Measurements from ENCODE around the gene TMEM72. TPM values are rescaled to one million over a fixed set of nuclear protein-coding genes. Genes with fewer than 3 reads are reported as not detected.

The TMEM72 gene
- total and polyA plus RNA-seq, 8 donors, result 1.2 to 7.7 (median 2.4) TPM

DNA sequence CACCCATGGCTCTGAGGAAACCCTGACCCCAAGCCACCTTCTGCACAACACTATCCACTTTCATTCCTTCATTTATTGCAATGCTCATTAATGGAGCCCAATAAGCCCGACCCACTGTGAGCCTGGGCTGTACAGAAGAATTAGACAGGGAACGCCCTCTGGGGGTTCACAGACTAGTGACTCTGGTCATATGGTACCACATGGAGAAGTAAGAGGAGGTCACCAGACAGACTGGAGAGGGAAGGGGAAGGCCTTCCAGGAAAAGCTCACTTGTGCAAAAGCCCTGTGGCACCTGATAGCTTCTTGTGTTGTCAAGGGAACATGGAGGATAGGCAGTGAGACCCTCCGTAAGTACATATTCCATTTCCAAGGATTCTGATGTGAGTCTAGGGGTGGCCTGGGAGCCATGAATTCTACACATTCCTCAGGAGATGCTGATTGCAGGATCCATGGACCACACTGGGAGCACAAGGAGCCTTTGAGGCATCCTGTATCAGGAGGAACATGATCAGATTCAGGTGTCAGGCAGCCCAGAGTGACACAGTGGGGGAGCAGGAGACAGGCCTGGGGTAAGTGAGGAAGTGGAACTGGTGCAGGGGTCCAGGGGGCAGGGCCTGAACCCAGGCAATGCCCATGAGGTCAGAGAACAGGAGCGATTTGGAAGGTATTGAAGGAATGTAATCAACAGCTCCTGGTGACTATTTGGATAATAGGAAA is 19.9 kb downstream of the TMEM72 start:
- no peak for ATAC-seq
- TF ChIP-seq, protein P1, sequence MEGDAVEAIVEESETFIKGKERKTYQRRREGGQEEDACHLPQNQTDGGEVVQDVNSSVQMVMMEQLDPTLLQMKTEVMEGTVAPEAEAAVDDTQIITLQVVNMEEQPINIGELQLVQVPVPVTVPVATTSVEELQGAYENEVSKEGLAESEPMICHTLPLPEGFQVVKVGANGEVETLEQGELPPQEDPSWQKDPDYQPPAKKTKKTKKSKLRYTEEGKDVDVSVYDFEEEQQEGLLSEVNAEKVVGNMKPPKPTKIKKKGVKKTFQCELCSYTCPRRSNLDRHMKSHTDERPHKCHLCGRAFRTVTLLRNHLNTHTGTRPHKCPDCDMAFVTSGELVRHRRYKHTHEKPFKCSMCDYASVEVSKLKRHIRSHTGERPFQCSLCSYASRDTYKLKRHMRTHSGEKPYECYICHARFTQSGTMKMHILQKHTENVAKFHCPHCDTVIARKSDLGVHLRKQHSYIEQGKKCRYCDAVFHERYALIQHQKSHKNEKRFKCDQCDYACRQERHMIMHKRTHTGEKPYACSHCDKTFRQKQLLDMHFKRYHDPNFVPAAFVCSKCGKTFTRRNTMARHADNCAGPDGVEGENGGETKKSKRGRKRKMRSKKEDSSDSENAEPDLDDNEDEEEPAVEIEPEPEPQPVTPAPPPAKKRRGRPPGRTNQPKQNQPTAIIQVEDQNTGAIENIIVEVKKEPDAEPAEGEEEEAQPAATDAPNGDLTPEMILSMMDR (IDR thresholded peaks at IDR 0.05), result no peak
- no peaks in the 10 kb centered on the region for H3K9me3 ChIP-seq
- no peak overlapping the region for H3K27ac ChIP-seq
- H3K36me3 ChIP-seq, result no peaks in the 10 kb centered on the region
- no peaks in the 10 kb centered on the region for H3K27me3 ChIP-seq
- intact Hi-C loops (cut with DNase I), result loop anchor here in 1 of 3 donors (5.0 kb wide), 1 partner anchor 41 kb away; no protein-coding TSS in a partner anchor
- 66 to 90% methylated on average over 4 of the region's 4 CpGs for WGBS, 2 donors
- peaks cover 0 to 7% (median 5%) of the 10 kb centered on the region in 3 donors for H3K4me1 ChIP-seq
- DNase-seq, result peak in 1 of 6 donors; percentile 7
- no peak overlapping the region for H3K4me3 ChIP-seq
- FAIRE-seq, result no peak

GRCh38 chr10:44931621-44932516 is 20.7 kb downstream of the TMEM72 start:
- 79 to 88% methylated on average over 10 of the region's 10 CpGs for WGBS, 2 donors

DNA sequence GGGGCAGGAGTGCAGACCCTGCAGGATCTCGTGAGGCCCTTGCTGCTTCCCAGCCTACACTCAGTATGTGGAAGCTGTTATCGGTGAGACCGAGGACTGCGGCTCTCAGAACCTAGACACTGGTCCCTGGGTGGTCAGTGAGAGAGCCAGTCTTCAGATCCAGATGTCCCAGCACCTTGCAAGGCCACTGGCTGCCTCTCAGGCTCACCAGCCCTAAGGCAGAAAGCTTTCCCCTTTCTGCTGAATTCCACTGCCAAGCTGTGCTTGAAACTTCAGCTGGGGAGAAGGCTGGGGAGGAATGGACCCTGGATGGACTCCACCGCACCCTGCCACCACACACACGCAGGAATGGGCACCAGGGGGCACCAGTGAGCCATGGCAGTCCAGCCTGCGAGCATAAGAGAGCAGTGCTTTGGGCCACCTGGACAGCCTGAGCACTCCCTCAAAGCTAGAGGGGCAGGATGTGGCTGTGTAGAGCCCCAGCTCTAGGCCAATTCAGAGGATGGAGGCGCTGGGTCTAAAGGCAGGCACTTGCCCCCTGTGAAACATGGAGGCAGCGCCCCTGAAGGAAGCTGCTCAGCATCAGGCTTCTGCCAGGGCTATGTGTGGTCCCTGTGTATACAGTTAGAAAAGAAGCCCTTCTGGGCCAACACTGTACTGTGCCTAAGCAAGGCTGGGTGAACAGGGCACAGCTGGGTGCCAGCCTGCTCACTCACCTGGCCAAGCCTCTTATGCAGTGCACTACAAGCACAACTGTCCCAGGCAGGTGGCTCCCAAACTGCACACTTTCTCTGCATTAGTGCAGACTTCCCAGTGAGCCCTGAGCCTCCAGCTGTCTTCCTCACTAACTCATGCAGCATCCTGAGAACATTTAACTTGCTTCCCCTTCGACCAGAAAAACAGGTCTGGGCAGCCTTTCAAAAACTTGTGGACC is 21.6 kb downstream of the TMEM72 start:
- intact Hi-C loops (cut with DNase I), result loop anchor here in 2 of 3 donors (2.0 to 5.0 kb wide), 2 partner anchors 40 to 42 kb away; no protein-coding TSS in a partner anchor
- DNase-seq, result peak; percentile 83 to 100 (median 94)
- TF ChIP-seq, protein P1 (IDR thresholded peaks at IDR 0.05), result peak; percentile 96 to 98 (median 97)
- Histone ChIP-seq H3K4me1 (peaks cover 0 to 8% (median 5%) of the 10 kb centered on the region in 3 donors), H3K4me3 (no peak overlapping the region), H3K27me3 (no peaks in the 10 kb centered on the region), H3K27ac (peak overlapping the region in 2 of 4 donors; percentile 35 to 49), H3K9me3 (no peaks in the 10 kb centered on the region), H3K36me3 (no peaks in the 10 kb centered on the region)
- FAIRE-seq, result no peak
- 38 to 39% methylated on average over 10 of the region's 10 CpGs for WGBS, 2 donors
- ATAC-seq, result peak; percentile 89 to 94 (median 93)

More at GRCh38 chr10:44931621-44932516, 20.7 kb downstream of the TMEM72 start:
- Histone ChIP-seq H3K27ac (no peak overlapping the region), H3K9me3 (no peaks in the 10 kb centered on the region), H3K4me1 (peaks cover 0 to 13% (median 5%) of the 10 kb centered on the region in 3 donors), H3K4me3 (no peak overlapping the region), H3K36me3 (no peaks in the 10 kb centered on the region), H3K27me3 (no peaks in the 10 kb centered on the region)
- ATAC-seq (no peak), DNase-seq (peak in 1 of 6 donors; percentile 12), FAIRE-seq (no peak)
- intact Hi-C loops (cut with DNase I), result loop anchor here in 2 of 3 donors (2.0 to 5.0 kb wide), 2 partner anchors 40 to 43 kb away; no protein-coding TSS in a partner anchor
- TF ChIP-seq, protein P1 (IDR thresholded peaks at IDR 0.05), result no peak
